KBM-7 (cell line): ENCODE measurements around the gene NBAS.

Experiments
- DNase-seq: peaks from one replicate; pipeline ENCODE4 v3.0.0-alpha.2; 2015
- in situ Hi-C: fragments of 300-500 bp; cut with MboI; formaldehyde crosslinking; loops from 2 replicates; pipeline ENCODE4 v1.14.3; 2020; ENCODE audit warnings: low sequenced_read_pairs, low pct_unique_long_range_greater_than_20kb, mixed read lengths

NBAS gene

DNA sequence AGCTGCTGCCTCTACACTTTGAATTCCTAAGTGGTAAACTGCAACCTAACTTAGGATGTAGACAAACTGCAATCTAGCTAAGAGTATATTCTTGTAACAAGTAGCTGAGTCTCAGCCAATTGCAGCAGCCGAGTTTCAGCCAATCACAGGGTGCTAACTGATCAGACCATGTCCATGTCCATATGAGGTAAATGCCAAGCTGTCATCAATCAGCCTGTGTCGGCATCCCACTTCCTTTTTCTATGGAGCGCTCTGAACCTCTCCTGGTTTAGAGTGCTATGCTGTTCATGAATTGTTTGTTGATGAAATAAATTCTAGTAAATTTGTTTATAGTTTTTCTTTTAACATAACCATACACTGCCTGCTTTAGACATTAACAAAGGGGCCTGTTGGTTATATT lies 408.8 kb downstream of the NBAS start:
- in situ Hi-C loops = loop anchor here (25.0 kb wide), 1 partner anchor 410 kb away; the partner anchor contains the start of gene NBAS
- DNase-seq = no peak

DNA sequence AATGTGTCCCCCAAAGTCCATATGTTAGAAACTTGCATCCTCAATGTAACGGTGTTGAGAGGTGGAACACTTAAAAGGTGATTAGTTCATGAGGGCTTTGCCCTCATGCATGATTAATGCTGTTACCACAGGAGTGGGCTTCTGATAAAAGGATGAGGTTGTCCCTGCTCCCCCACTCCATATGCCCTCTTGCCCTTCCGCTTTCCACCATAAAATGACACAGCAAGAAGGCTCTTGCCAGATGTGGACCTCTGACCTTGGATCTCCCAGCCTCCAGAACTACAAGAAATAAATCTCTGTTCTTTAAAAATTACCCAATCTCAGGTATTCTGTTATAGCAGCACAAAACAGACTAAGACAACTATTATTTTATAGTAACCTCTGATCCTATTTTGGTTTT lies 412.1 kb downstream of the NBAS start:
- no peak for DNase-seq
- in situ Hi-C loops = no loop called here

DNA sequence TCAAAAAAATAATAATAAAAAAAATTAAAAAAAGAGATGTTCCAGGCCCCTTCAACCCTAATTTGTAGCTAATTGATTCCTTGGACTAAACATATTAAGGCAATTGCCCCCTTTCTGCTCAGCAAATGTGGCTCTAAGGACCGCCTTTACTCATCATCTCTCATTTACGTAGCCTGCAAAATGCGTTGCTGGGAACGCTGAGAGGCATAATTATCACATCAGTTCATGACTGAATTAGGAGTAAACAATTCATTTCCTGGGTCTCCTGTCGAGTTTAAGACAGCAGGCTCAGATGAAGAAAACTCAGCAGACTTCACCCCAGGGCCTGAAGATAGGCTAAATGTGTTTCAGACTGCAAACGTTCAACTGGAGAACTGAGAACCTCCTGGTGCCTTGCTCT lies 413.5 kb downstream of the NBAS start:
- in situ Hi-C loops = no loop called here

DNA sequence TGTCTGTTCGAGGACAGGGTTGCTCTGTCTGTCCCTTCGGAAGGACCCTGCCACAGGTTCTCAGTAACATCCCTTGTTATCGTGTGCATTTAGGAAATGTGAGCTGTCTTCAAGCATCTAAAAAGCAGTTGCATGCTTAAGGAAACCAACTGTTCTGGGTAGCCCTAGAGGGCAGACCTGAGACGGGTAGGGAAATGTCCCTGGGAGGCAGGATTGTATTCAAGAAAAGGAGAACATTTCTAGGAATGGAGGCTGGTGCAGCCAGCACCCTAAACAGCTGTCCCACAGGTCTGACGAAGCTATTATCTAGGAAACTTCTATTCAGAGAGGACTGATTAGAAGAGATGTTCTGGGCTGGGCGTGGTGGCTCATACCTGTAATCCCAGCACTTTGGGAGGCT lies 414.2 kb downstream of the NBAS start:
- in situ Hi-C loops = no loop called here
- no peak for DNase-seq

More for the DNA sequence above, 413.5 kb downstream of the NBAS start:
- no peak for DNase-seq

DNA sequence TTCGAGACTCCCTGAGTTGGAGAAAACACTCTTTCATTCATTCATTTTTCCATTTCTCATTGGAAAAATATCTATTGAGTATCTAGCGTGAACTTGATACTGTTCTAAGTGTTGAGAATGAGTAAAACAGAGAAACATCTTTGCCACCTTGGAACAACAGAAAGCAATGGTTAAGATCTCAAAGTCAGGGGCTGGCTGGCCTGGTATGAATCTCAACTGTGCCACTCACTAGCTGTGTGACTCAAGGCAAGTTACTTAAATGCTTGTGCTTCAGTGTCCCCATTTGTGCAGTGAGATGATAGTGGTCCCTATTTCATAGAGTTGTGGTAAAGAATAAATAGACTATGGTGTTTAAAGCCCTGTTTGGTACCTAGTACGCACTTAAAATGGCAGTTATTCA lies 415.2 kb downstream of the NBAS start:
- in situ Hi-C loops = no loop called here
- DNase-seq = no peak

DNA sequence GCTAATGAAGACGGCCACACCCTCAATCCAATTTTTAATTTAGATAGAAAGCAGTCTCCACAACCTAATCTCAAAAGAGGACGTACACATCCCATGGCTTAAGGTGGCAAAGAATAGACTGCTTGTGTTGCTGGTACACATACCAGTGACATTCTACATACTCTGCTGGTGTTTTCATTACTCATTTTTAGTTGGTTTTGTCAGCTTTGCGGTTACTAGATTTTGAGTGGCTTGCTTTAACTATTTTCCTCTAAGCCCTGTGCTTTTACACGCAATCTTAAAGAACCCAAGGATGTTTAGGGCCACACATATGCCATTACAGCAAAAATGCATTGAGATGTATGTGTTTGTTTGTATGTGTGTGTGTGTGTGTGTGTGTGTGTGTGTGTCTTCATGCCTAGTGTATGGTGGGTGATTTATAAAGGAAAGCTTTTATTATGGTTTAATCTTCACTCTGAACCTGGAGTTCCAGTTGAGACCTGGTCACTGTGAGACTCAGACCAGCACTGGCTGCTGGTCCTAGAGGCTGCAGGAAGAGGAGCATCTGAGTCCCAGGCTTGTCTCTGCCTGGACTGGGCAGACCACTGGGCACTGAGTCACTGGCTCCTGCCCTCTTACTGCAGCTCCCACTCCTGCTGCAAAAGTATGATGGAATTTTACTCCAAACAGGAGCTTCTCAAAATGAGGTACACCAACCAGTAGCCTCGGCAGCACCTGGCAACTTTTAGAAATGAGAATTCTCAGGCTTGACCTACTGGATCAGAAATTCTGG lies 415.9 kb downstream of the NBAS start:
- in situ Hi-C loops = no loop called here
- DNase-seq = no peak

DNA sequence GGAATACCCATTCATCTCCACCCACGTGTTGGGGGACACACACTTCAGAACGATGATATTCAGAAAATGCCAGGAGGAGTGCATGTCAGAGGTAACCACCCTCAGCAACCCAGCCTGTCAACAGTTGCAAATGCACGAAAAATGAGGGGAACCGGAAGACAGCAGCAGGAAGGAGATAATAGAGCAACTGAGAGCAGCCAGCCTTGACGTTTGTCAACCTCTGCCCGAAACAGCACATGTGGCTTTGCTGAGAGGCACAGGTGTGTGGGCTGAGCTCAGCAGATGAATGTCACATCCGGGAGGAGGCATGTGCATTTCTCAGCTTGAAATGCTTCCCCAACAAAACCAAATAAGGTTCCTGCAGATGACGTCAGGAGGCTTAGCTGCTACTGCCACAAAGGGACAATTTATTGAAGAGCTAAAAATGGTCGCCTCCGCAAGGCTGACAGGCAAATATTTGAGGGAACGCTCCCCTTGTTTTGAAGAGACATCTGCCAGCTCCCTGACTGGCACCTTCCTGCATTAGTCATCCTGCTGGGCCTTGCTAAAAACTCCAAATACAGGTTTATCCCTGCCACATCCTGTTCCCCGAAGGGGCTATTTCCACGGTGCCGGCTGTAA lies 419.0 kb downstream of the NBAS start:
- DNase-seq = peak; percentile 98
- in situ Hi-C loops = no loop called here

DNA sequence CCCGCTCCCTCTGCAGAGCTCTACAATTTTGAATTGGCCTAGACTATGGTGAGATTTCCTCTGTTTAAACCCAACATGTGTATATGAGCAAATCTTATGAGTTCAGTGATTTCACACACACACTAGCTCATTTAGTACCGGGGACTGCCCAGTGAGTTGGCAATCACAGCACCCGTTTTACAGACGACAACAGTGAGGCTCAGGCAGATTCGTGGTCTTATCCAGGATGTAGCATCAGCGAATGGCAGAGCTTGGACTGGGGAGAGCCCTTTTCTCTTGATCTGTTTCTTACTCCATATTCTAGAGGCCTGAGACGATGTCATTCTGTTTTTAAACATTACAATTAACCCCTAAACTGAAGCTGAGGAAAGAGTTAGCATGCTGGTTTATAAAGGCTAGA lies 419.9 kb downstream of the NBAS start:
- in situ Hi-C loops = no loop called here
- no peak for DNase-seq

DNA sequence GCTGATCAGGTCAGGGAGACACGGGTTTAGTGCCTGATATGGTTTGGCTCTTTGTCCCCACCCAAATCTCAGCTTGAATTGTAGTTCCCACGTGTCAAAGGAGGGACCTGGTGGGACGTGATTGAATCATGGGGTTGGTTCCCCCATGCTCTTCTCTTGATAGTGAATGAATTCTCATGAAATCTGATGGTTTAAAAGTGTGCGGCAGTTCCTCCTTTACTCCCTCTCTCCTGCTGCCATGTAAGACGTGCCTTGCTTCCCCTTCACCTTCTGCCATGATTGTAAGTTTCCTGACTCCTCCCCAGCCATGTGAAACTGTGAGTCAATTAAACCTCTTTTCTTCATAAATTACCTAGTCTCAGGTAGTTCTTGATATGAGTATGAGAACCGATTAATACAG lies 424.5 kb downstream of the NBAS start:
- in situ Hi-C loops = no loop called here
- no peak for DNase-seq

DNA sequence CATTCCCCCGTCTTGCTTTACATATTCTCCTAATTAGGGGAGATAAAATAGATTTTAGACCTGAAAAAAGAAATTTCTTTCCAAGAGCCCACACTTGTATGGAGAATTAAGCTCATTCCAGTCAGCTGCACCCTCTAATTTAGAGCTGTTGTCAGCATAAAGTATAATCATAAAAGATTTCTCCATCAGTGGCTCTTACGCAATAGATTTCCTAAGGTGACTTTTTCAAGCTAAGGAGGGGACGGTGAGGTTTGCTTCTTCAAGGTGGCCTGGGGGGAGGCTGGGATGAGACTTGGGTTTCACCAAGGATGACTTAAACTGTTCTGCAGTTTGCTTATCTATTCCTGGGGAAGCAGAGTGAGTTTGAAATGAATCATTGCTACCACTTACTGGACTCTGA lies 426.2 kb downstream of the NBAS start:
- no peak for DNase-seq
- in situ Hi-C loops = no loop called here

DNA sequence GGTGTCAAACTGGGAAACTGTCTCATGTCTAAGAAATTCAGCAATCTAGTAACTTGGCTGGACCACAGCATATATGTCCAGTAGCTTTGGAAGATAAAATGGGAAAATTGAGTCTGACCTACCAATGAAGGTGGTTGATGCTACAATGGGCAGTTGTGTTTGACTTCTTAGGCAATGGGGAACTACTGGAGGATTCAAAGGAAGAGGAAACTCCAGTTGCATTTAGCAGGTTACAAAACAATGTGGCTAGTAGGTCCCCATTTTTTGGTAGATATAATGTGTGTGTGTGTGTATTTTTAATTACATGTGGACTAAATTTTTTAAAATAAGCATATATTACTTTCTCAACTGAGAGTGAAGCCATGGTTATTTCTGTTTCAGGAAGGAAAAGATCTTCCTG lies 427.7 kb downstream of the NBAS start:
- no peak for DNase-seq
- in situ Hi-C loops = no loop called here

DNA sequence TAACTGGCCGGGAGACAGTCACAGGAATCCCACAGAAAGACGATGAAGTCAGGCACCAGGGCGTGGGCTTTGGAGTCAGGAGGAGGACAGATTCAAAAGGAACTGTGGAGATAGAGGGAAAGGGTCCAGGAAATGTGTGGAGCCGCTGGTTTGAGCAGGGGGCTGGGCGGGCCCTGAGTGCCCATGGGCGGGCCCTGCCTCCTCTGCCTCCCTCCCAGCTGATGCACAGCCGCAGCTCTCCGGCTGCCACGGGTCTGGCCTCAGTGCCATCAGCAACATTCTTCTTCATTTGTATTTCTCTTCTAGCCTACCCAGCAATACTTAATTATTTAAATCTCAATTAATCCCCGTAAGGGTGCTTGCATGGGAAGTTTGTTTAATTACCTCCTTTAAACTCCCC lies 432.3 kb downstream of the NBAS start:
- DNase-seq = no peak
- in situ Hi-C loops = no loop called here

DNA sequence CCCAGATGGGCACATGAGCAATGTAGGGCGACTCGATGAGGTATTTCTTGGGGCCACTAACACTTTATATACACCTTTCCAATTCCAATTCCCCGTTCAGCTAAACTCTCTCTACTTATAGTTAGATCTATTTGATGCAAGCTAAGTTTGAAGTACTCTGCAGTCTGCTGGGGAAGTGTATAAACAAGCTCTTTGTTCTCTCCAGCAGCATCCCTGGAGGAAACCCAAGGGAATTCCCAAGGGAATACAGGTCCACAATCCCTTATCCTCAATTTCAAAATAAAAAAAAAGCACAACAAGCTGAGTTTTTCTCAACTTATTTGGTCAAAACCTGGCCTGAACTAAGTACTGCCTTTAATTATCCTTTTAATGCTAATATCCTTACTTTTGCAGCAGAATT lies 433.3 kb downstream of the NBAS start:
- in situ Hi-C loops = no loop called here
- DNase-seq = no peak

DNA sequence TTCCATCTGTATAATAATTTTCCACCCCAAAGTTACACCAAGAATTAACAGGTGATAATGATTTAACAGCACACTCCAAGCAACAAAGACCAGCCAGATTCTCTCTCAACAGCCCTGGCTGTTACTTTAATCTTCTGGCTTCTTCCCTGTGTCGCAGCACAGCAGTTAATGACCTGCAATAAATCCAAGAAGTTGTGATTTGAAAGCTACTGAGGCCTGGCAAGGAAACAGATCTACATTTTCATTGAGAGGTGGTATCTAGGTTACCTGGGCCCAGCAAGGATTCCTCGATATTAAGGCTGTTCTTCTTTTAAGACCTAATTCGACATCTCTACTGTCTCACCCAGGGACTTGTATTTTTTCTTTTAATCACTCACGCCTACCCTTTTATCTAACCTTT lies 433.8 kb downstream of the NBAS start:
- DNase-seq = no peak
- in situ Hi-C loops = no loop called here

DNA sequence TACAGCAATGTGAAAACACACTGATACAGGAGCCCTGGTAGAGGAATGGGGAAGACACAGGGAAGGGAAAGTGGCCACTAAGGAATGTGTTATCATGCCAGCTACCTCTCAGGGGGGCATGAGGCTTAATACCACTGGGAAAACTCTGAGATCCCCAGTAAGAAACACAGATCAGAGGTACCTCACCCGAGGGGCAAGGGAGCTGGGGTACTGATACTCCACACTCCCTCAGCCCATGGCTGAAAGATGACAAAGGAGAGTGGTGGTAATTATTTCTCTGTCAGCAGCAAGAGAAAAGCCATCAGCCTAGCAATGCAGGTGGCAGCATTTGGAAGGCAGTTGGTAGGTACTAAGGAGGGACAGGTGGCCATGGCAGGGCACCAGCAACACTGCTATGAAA lies 434.8 kb downstream of the NBAS start:
- DNase-seq = no peak
- in situ Hi-C loops = no loop called here

DNA sequence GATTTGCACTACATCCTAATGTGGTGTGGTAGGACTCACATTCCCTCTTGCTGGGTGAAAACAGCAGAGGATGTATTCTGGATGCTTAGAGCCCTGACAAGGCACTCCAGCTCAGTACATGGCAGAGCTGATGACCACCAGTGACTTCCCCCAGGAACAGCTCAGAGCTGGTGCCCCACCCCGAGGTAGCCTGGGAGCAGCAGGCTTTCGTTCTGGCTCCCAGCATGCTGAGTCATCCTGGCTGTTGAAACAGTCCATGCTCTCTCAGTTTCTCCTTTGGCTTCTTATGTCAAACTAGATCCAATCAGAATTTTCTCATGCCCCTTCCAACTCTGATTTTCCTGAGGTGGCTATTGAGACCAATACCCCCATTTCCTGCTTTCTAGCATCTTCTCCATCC lies 438.2 kb downstream of the NBAS start:
- no peak for DNase-seq
- in situ Hi-C loops = no loop called here

DNA sequence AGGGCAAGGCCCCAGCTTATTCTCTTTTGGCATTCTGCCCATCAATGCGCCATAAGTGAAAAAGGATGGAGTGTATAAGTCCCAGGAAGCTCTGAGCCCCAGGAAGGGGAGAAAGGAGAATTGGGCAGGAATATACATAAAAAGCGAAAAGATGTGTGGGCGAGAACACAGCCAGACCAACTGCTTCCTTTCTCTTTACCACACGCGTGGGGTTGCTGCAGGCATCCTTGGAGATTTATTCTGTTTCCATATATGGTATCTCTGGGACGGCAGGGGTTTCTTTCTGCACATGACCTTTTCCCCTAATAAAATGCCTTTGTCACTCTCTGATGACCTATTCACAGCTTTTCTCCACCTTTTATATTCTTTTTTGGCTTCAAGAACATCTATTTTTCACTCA lies 440.5 kb downstream of the NBAS start:
- in situ Hi-C loops = no loop called here

DNA sequence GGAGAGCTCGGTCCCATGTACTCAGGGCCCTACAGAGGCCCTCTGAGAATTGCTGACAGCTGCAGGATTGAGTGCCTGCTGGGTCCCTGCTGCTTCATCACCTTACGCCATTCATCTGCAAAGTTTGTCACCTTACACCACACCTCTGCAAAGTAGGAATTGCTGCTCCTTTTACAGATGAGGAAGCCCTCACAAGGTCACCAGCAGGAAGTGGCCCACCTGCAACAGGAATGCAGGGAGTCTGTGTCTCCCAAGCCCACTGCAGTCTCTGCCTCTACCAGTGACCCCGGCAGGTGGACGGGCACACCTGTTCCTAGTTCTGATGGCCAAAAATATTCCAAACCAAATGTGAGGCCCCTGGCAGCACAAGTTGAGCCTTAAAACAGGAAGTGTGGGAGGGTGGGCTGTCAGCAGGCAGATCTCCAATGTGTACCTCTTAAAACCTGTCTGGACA lies 441.4 kb downstream of the NBAS start:
- peak; percentile 58 for DNase-seq
- in situ Hi-C loops = no loop called here

More for the DNA sequence above, 440.5 kb downstream of the NBAS start:
- DNase-seq = peak; percentile 55

DNA sequence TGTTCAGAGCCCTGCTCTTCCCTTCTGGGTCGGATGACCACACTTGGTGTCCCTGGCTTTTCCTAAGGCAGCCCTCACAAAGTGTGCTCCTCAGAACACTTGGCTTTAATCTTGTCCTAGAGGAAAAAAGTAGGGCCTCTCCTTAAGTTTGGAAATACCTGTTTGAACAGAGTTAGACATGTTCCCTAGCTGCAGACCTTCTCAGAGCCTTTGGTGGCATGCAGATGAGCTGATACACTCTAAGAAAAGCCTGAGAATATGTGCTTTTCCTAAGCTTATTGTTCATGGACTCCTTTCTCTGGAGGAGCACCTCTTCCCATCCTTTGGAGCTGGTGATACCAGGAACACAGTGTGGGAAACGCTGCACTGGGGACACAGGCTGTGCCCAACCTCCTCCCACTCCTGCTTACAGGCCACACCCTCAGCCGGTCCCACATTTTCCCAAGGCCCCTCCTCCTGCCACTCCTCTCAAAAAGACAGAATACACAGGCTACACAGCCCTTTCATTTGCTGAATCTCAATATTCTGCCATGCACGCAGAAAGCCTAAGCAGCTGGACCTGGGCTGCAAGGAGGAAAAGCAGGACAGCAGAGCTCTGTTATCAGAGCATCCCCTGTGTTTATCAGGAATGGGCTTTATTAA lies 443.6 kb downstream of the NBAS start:
- DNase-seq = no peak
- in situ Hi-C loops = no loop called here
